HepG2 (cell line): Measurements from ENCODE around the gene SPAG4. TPM values are rescaled to one million over a fixed set of nuclear protein-coding genes. Genes with fewer than 3 reads are reported as not detected.

Experiments
- ATAD3A ChIP-seq: sonication (generic); formaldehyde crosslinking; IDR thresholded peaks from 2 replicates; pipeline ENCODE4 v1.4.0; 2020; ENCODE audit warnings: missing genetic modification reagents
- DNMT3B ChIP-seq: conservative IDR thresholded peaks from 2 replicates; pipeline ENCODE4 v1.6.1; 2016; ENCODE audit warnings: missing biosample characterization, control low read depth
- DR1 ChIP-seq: sonication (generic); formaldehyde crosslinking; IDR thresholded peaks from 2 replicates; pipeline ENCODE4 v1.8.0; 2021; ENCODE audit warnings: mild to moderate bottlenecking, missing genetic modification reagents, inconsistent platforms
- PCBP2 ChIP-seq: fragments of 200-400 bp; formaldehyde crosslinking; optimal IDR thresholded peaks from 2 replicates; pipeline ENCODE3; 2018; ENCODE audit warnings: low read length, low read depth; ENCODE audit not compliant: poor library complexity, severe bottlenecking
- RBM22 ChIP-seq: fragments of 200-400 bp; formaldehyde crosslinking; optimal IDR thresholded peaks from 2 replicates; pipeline ENCODE3; 2017; ENCODE audit warnings: mild to moderate bottlenecking, low read length, moderate library complexity
- RFX3 ChIP-seq: IDR thresholded peaks from 2 replicates; pipeline ENCODE4 v1.6.1; 2016; ENCODE audit warnings: missing biosample characterization, missing genetic modification reagents
- RORA ChIP-seq: sonication (generic); formaldehyde crosslinking; IDR thresholded peaks from 2 replicates; pipeline ENCODE4 v1.5.0; 2020; ENCODE audit warnings: mild to moderate bottlenecking, missing genetic modification reagents, moderate library complexity
- RXRB ChIP-seq: IDR thresholded peaks from 2 replicates; pipeline ENCODE4 v1.6.1; 2016; ENCODE audit warnings: borderline replicate concordance, missing genetic modification reagents, missing compliant biosample characterization
- SKI ChIP-seq: fragments of 450-650 bp; IDR thresholded peaks from one replicate; pipeline ENCODE4 v1.6.1; 2018; ENCODE audit warnings: mild to moderate bottlenecking; ENCODE audit not compliant: partially characterized antibody
- SMAD3 ChIP-seq: sonication (generic); formaldehyde crosslinking; IDR thresholded peaks from 2 replicates; pipeline ENCODE4 v1.4.0; 2020; ENCODE audit warnings: missing genetic modification reagents
- SNAI1 ChIP-seq: sonication (generic); formaldehyde crosslinking; IDR thresholded peaks from 2 replicates; pipeline ENCODE4 v1.5.0; 2020; ENCODE audit warnings: mild to moderate bottlenecking, missing genetic modification reagents, borderline replicate concordance
- ZC3H4 ChIP-seq: sonication (generic); formaldehyde crosslinking; IDR thresholded peaks from 2 replicates; pipeline ENCODE4 v1.4.0; 2020; ENCODE audit warnings: missing genetic modification reagents, borderline replicate concordance
- ZKSCAN5 ChIP-seq: sonication (generic); formaldehyde crosslinking; IDR thresholded peaks from 2 replicates; pipeline ENCODE4 v1.5.1; 2020; ENCODE audit warnings: mild to moderate bottlenecking, missing genetic modification reagents
- ZNF124 ChIP-seq: sonication (generic); formaldehyde crosslinking; IDR thresholded peaks from 2 replicates; pipeline ENCODE4 v1.4.0; 2020; ENCODE audit warnings: missing genetic modification reagents
- ZNF17 ChIP-seq: sonication (generic); formaldehyde crosslinking; IDR thresholded peaks from 2 replicates; pipeline ENCODE4 v1.5.0; 2020; ENCODE audit warnings: mild to moderate bottlenecking, missing genetic modification reagents
- ZNF572 ChIP-seq: sonication (generic); formaldehyde crosslinking; IDR thresholded peaks from 2 replicates; pipeline ENCODE4 v1.5.1; 2020; ENCODE audit warnings: mild to moderate bottlenecking, missing genetic modification reagents
- ZNF776 ChIP-seq: sonication (generic); formaldehyde crosslinking; IDR thresholded peaks from 2 replicates; pipeline ENCODE4 v1.4.0; 2020; ENCODE audit warnings: mild to moderate bottlenecking, missing genetic modification reagents
- polyA plus RNA-seq, 8 experiments: library from polyadenylated mRNA; depleted of rRNA in 3 of 8; stranded (reverse) in 7 of 8; unstranded in 1 of 8; fragments of >200 nt; fragmentation: Illumina TruSeq in 4 of 8; extraction: Trizol in 4 of 8; gene quantifications; 2 replicates each; pipeline versions ENCODE4 v1.2.1 to v1.2.3, GENCODE V29; 2011 to 2016; ENCODE audit warnings: low read depth in 4 of 8, missing spikeins in 1 of 8, mixed read lengths in 1 of 8; ENCODE audit not compliant: insufficient read depth in 1 of 8
- total RNA-seq, 5 experiments: library from RNA; depleted of rRNA; stranded (reverse); fragments of >200 nt; fragmentation: Illumina TruSeq; extraction: Trizol; gene quantifications; 2 replicates each; pipeline ENCODE4 v1.2.3, GENCODE V29; 2016; ENCODE audit warnings: low read depth in 1 of 5
- TF ChIP-seq, protein P1 (sequence below): sonication (generic); formaldehyde crosslinking; conservative IDR thresholded peaks from 2 replicates; pipeline ENCODE4 v1.8.0; 2022; ENCODE audit warnings: mild to moderate bottlenecking, moderate library complexity, missing genetic modification reagents
- TF ChIP-seq, protein P2 (sequence below): sonication (generic); formaldehyde crosslinking; IDR thresholded peaks from 2 replicates; pipeline ENCODE4 v1.4.0; 2020; ENCODE audit warnings: missing genetic modification reagents
- TF ChIP-seq, protein P3 (sequence below): sonication (generic); formaldehyde crosslinking; IDR thresholded peaks from 2 replicates; pipeline ENCODE4 v1.5.0; 2020; ENCODE audit warnings: mild to moderate bottlenecking, missing genetic modification reagents
- TF ChIP-seq, protein P4 (sequence below): IDR thresholded peaks from 2 replicates; pipeline ENCODE4 v1.6.1; 2016; ENCODE audit warnings: mild to moderate bottlenecking, missing biosample characterization, missing genetic modification reagents

Gene SPAG4
- total and polyA plus RNA-seq, 2 of the 13 experiments (the other 11 are each of a cell fraction or from before 2014, with no cell fraction given): 5.8 to 137 TPM

DNA sequence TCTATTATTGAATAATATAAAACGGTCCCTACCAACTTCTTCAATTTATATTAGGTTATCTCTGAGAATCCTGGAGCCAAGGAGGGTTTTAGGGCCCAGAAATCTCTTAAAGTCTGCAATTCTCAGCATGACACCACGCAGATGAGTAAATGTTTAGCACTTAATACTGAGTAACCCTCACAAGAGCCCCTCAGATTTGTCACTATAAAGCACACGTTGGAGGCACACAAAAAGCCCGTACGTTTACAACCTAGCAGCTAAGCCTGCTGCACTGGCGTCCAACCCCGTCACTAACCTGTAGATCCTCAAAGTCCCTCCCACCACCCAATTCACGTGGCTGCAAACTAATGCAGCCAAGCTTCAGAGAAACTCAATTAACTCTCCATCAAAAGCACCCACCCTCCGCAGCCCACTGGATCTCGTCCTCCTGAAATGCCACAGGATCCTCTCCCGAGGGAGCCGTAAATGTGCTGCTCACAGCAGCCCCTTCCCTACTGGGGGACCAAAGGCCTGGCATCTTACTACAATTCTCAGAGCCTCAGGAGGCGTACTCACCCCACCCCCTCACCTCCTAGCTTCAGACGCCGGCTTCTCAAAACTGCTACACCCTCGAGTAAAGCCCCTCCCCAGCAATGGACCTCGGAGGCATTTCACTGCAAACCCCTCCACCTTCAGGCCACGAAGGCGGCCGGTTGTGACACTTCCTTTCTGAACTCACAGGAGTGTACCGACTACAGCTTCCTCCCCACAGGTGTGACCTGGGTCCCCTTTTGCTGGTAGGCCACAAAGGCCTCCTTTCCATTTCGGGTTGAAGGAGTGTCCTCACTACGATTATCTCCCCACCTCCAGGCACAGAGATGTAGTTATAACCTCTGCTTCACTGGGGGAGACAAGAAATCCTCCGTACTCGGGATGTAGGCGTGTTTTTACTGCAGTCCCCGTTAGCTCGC, 48.2 kb downstream of the SPAG4 start (continued):
- TF ChIP-seq, protein P1, sequence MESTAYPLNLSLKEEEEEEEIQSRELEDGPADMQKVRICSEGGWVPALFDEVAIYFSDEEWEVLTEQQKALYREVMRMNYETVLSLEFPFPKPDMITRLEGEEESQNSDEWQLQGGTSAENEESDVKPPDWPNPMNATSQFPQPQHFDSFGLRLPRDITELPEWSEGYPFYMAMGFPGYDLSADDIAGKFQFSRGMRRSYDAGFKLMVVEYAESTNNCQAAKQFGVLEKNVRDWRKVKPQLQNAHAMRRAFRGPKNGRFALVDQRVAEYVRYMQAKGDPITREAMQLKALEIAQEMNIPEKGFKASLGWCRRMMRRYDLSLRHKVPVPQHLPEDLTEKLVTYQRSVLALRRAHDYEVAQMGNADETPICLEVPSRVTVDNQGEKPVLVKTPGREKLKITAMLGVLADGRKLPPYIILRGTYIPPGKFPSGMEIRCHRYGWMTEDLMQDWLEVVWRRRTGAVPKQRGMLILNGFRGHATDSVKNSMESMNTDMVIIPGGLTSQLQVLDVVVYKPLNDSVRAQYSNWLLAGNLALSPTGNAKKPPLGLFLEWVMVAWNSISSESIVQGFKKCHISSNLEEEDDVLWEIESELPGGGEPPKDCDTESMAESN (CRISPR knock-in tag): no peak
- TF ChIP-seq RORA (CRISPR knock-in tag) (no peak), SKI (no peak), RXRB (CRISPR knock-in tag) (0 out of 2 replicates have a peak, but pooled peaks have one; percentile 23), ZKSCAN5 (CRISPR knock-in tag) (0 out of 2 replicates have a peak, but pooled peaks have one; percentile 25), ZNF776 (peak; percentile 20; the same call in 1 of the 2 replicates), ATAD3A (CRISPR knock-in tag) (no peak), SNAI1 (CRISPR knock-in tag) (0 out of 2 replicates have a peak, but pooled peaks have one; percentile 68), ZNF17 (CRISPR knock-in tag) (peak; percentile 17; the same call in 1 of the 2 replicates), ZNF572 (no peak), DNMT3B (CRISPR knock-in tag) (no peak), ZNF124 (CRISPR knock-in tag) (peak; percentile 33; the same call in 1 of the 2 replicates), RBM22 (peak; percentile 48), PCBP2 (no peak), ZC3H4 (CRISPR knock-in tag) (peak; percentile 94), RFX3 (CRISPR knock-in tag) (0 out of 2 replicates have a peak, but pooled peaks have one; percentile 18), DR1 (CRISPR knock-in tag) (no peak), SMAD3 (0 out of 2 replicates have a peak, but pooled peaks have one; percentile 63)
- TF ChIP-seq, protein P2, sequence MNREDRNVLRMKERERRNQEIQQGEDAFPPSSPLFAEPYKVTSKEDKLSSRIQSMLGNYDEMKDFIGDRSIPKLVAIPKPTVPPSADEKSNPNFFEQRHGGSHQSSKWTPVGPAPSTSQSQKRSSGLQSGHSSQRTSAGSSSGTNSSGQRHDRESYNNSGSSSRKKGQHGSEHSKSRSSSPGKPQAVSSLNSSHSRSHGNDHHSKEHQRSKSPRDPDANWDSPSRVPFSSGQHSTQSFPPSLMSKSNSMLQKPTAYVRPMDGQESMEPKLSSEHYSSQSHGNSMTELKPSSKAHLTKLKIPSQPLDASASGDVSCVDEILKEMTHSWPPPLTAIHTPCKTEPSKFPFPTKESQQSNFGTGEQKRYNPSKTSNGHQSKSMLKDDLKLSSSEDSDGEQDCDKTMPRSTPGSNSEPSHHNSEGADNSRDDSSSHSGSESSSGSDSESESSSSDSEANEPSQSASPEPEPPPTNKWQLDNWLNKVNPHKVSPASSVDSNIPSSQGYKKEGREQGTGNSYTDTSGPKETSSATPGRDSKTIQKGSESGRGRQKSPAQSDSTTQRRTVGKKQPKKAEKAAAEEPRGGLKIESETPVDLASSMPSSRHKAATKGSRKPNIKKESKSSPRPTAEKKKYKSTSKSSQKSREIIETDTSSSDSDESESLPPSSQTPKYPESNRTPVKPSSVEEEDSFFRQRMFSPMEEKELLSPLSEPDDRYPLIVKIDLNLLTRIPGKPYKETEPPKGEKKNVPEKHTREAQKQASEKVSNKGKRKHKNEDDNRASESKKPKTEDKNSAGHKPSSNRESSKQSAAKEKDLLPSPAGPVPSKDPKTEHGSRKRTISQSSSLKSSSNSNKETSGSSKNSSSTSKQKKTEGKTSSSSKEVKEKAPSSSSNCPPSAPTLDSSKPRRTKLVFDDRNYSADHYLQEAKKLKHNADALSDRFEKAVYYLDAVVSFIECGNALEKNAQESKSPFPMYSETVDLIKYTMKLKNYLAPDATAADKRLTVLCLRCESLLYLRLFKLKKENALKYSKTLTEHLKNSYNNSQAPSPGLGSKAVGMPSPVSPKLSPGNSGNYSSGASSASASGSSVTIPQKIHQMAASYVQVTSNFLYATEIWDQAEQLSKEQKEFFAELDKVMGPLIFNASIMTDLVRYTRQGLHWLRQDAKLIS (CRISPR knock-in tag): 0 out of 2 replicates have a peak, but pooled peaks have one; percentile 5
- TF ChIP-seq, protein P3, sequence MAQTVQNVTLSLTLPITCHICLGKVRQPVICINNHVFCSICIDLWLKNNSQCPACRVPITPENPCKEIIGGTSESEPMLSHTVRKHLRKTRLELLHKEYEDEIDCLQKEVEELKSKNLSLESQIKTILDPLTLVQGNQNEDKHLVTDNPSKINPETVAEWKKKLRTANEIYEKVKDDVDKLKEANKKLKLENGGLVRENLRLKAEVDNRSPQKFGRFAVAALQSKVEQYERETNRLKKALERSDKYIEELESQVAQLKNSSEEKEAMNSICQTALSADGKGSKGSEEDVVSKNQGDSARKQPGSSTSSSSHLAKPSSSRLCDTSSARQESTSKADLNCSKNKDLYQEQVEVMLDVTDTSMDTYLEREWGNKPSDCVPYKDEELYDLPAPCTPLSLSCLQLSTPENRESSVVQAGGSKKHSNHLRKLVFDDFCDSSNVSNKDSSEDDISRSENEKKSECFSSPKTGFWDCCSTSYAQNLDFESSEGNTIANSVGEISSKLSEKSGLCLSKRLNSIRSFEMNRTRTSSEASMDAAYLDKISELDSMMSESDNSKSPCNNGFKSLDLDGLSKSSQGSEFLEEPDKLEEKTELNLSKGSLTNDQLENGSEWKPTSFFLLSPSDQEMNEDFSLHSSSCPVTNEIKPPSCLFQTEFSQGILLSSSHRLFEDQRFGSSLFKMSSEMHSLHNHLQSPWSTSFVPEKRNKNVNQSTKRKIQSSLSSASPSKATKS (CRISPR knock-in tag): peak; percentile 2; the same call in 1 of the 2 replicates
- TF ChIP-seq, protein P4, sequence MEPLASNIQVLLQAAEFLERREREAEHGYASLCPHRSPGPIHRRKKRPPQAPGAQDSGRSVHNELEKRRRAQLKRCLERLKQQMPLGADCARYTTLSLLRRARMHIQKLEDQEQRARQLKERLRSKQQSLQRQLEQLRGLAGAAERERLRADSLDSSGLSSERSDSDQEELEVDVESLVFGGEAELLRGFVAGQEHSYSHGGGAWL: peak; percentile 60; the same call in 1 of the 2 replicates
